ENCODE measurements around the gene LIPK.

The LIPK gene

GRCh38 chr10:88754287-88754686 lies 48.2 kb downstream of the LIPK start:
- no peaks in the 10 kb centered on the region for H3K4me1 ChIP-seq (ENCODE audit: control insufficient read depth in 2 of 2, insufficient read depth in 1 of 2, low read depth in 1 of 2, low read length in 2 of 2)
- no peak overlapping the region for H2BK12ac ChIP-seq (ENCODE audit: low read length)
- no peak overlapping the region for H3K18ac ChIP-seq (ENCODE audit: low read length)
- H3K9ac ChIP-seq (ENCODE audit: low read depth, low read length, poor library complexity) = no peak overlapping the region
- no peaks in the 10 kb centered on the region for H3K79me1 ChIP-seq (ENCODE audit: low read depth, low read length)
- no peak overlapping the region for H3K27ac ChIP-seq (replicated peaks; ENCODE audit: low read length)
- H2BK15ac ChIP-seq (ENCODE audit: low read length) = no peak overlapping the region
- H3K4ac ChIP-seq (ENCODE audit: low read length) = no peak overlapping the region
- no peak for DNase-seq (ENCODE audit: low spot score)
- H3K4me3 ChIP-seq (ENCODE audit: low read length in 2 of 2) = no peak overlapping the region
- H4K91ac ChIP-seq (ENCODE audit: low read depth, low read length, poor library complexity) = no peak overlapping the region
- H2AFZ ChIP-seq (ENCODE audit: low read length) = no peak overlapping the region
- no peaks in the 10 kb centered on the region for H3K36me3 ChIP-seq (replicated peaks in 1 of 2; ENCODE audit: control insufficient read depth in 2 of 2, insufficient read depth in 2 of 2, low read length in 2 of 2)
- no peaks in the 10 kb centered on the region for H3K9me3 ChIP-seq (replicated peaks in 1 of 2; ENCODE audit: control insufficient read depth in 2 of 2, insufficient read depth in 1 of 2, low read depth in 1 of 2, low read length in 2 of 2)
- no peak overlapping the region for H4K8ac ChIP-seq (ENCODE audit: low read depth, low read length)
- no peak overlapping the region for H3K23ac ChIP-seq (ENCODE audit: low read depth, low read length, poor library complexity)
- no peak overlapping the region for H2BK120ac ChIP-seq (ENCODE audit: low read depth, low read length)
- no peak overlapping the region for H2BK5ac ChIP-seq (ENCODE audit: low read length)
- no peak overlapping the region for H3K14ac ChIP-seq (ENCODE audit: low read length)
- H3K27me3 ChIP-seq (ENCODE audit: control insufficient read depth in 3 of 3, insufficient read depth in 3 of 3, low read depth in 1 of 3, low read length in 3 of 3) = no peaks in the 10 kb centered on the region
- no peak overlapping the region for H3K4me2 ChIP-seq (ENCODE audit: insufficient read depth, low read length, poor library complexity, severe bottlenecking)
- no peak overlapping the region for H2AK5ac ChIP-seq (ENCODE audit: low read depth, low read length)

DNA sequence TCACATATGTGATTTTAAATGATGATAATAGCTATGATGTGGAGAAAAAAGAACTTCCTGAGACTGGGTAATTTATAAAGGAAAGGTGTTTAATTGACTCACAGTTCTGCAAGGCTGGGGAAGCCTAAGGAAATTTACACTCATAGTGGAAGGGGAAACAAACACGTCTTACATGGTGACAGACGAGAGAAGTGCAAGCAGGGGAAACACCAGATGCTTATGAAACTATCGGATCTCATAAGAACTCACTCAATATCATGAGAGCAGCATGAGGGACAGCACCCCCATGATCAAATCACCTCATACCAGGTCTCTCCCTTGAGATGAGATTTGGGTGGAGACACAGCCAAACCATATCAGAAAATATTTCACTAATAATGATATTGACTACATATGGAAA lies 49.7 kb downstream of the LIPK start:
- H2AFZ ChIP-seq (ENCODE audit: low read length) = no peak overlapping the region
- H3K9me3 ChIP-seq (replicated peaks in 1 of 2; ENCODE audit: control insufficient read depth in 2 of 2, insufficient read depth in 1 of 2, low read depth in 1 of 2, low read length in 2 of 2) = no peaks in the 10 kb centered on the region
- DNase-seq (ENCODE audit: low spot score) = no peak
- H3K4me1 ChIP-seq (ENCODE audit: control insufficient read depth in 2 of 2, insufficient read depth in 1 of 2, low read depth in 1 of 2, low read length in 2 of 2) = no peaks in the 10 kb centered on the region
- no peaks in the 10 kb centered on the region for H3K36me3 ChIP-seq (replicated peaks in 1 of 2; ENCODE audit: control insufficient read depth in 2 of 2, insufficient read depth in 2 of 2, low read length in 2 of 2)
- H3K4ac ChIP-seq (ENCODE audit: low read length) = no peak overlapping the region
- no peak overlapping the region for H3K27ac ChIP-seq (replicated peaks; ENCODE audit: low read length)
- H4K91ac ChIP-seq (ENCODE audit: low read depth, low read length, poor library complexity) = no peak overlapping the region
- no peak overlapping the region for H3K4me2 ChIP-seq (ENCODE audit: insufficient read depth, low read length, poor library complexity, severe bottlenecking)
- H3K23ac ChIP-seq (ENCODE audit: low read depth, low read length, poor library complexity) = no peak overlapping the region
- H2BK120ac ChIP-seq (ENCODE audit: low read depth, low read length) = no peak overlapping the region
- no peak overlapping the region for H4K8ac ChIP-seq (ENCODE audit: low read depth, low read length)
- H2AK5ac ChIP-seq (ENCODE audit: low read depth, low read length) = no peak overlapping the region
- no CpG with 5 or more reads among the region's 3 CpGs for WGBS, 2 donors (ENCODE audit: extremely low coverage in 2 of 2, insufficient read length in 2 of 2, insufficient replicate concordance in 1 of 2)
- no peak overlapping the region for H3K18ac ChIP-seq (ENCODE audit: low read length)
- H3K79me1 ChIP-seq (ENCODE audit: low read depth, low read length) = no peaks in the 10 kb centered on the region
- H2BK12ac ChIP-seq (ENCODE audit: low read length) = no peak overlapping the region
- H2BK15ac ChIP-seq (ENCODE audit: low read length) = no peak overlapping the region
- no peak overlapping the region for H3K14ac ChIP-seq (ENCODE audit: low read length)
- H2BK5ac ChIP-seq (ENCODE audit: low read length) = no peak overlapping the region
- H3K4me3 ChIP-seq (ENCODE audit: low read length in 2 of 2) = no peak overlapping the region
- no peak overlapping the region for H3K9ac ChIP-seq (ENCODE audit: low read depth, low read length, poor library complexity)
- H3K27me3 ChIP-seq (ENCODE audit: control insufficient read depth in 3 of 3, insufficient read depth in 3 of 3, low read depth in 1 of 3, low read length in 3 of 3) = no peaks in the 10 kb centered on the region

DNA sequence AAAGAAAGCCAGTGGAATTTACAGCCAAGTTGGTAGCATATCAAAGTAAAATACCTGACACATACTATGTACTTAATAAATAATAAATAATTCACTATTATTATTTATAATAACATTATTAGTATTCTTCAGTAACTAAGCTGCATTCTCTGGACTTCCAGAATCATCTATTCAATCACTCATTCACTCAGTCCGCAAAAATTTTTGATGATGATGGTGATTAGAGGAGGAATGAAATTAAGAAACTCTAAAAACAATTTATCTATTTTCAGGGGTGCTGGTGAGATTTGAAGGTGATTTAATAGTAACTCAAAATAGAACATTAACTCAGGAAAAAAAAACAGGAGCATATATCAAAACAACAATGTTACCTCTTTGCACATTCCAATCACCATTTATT lies 50.6 kb downstream of the LIPK start:
- Histone ChIP-seq H3K4me3 (ENCODE audit: low read length in 2 of 2) (no peak overlapping the region), H3K23ac (ENCODE audit: low read depth, low read length, poor library complexity) (no peak overlapping the region), H2AFZ (ENCODE audit: low read length) (no peak overlapping the region), H2AK5ac (ENCODE audit: low read depth, low read length) (no peak overlapping the region), H3K4ac (ENCODE audit: low read length) (no peak overlapping the region), H3K79me1 (ENCODE audit: low read depth, low read length) (no peaks in the 10 kb centered on the region), H3K18ac (ENCODE audit: low read length) (no peak overlapping the region), H4K8ac (ENCODE audit: low read depth, low read length) (no peak overlapping the region), H3K9me3 (replicated peaks in 1 of 2; ENCODE audit: control insufficient read depth in 2 of 2, insufficient read depth in 1 of 2, low read depth in 1 of 2, low read length in 2 of 2) (no peaks in the 10 kb centered on the region), H2BK120ac (ENCODE audit: low read depth, low read length) (no peak overlapping the region), H3K27me3 (ENCODE audit: control insufficient read depth in 3 of 3, insufficient read depth in 3 of 3, low read depth in 1 of 3, low read length in 3 of 3) (no peaks in the 10 kb centered on the region), H3K4me1 (ENCODE audit: control insufficient read depth in 2 of 2, insufficient read depth in 1 of 2, low read depth in 1 of 2, low read length in 2 of 2) (no peaks in the 10 kb centered on the region), H2BK5ac (ENCODE audit: low read length) (no peak overlapping the region), H3K4me2 (ENCODE audit: insufficient read depth, low read length, poor library complexity, severe bottlenecking) (no peak overlapping the region), H3K27ac (replicated peaks; ENCODE audit: low read length) (no peak overlapping the region), H2BK15ac (ENCODE audit: low read length) (no peak overlapping the region), H4K91ac (ENCODE audit: low read depth, low read length, poor library complexity) (no peak overlapping the region), H3K9ac (ENCODE audit: low read depth, low read length, poor library complexity) (no peak overlapping the region), H3K14ac (ENCODE audit: low read length) (no peak overlapping the region), H2BK12ac (ENCODE audit: low read length) (no peak overlapping the region), H3K36me3 (replicated peaks in 1 of 2; ENCODE audit: control insufficient read depth in 2 of 2, insufficient read depth in 2 of 2, low read length in 2 of 2) (no peaks in the 10 kb centered on the region)
- no peak for DNase-seq (ENCODE audit: low spot score)
- WGBS, 2 donors (ENCODE audit: extremely low coverage in 2 of 2, insufficient read length in 2 of 2, insufficient replicate concordance in 1 of 2) = no CpG with 5 or more reads among the region's 1 CpG

- Histone ChIP-seq H2AK5ac (ENCODE audit: low read depth, low read length) (no peak within 1 kb of the TSS), H2BK12ac (ENCODE audit: low read length) (no peak within 1 kb of the TSS), H2BK15ac (ENCODE audit: low read length) (no peak within 1 kb of the TSS), H3K36me3 (replicated peaks in 1 of 2; ENCODE audit: control insufficient read depth in 2 of 2, insufficient read depth in 2 of 2, low read length in 2 of 2) (no peaks in the 10 kb centered on the region), H4K91ac (ENCODE audit: low read depth, low read length, poor library complexity) (no peak within 1 kb of the TSS), H3K9me3 (replicated peaks in 1 of 2; ENCODE audit: control insufficient read depth in 2 of 2, insufficient read depth in 1 of 2, low read depth in 1 of 2, low read length in 2 of 2) (no peaks in the 10 kb centered on the region), H3K4me2 (ENCODE audit: insufficient read depth, low read length, poor library complexity, severe bottlenecking) (no peak within 1 kb of the TSS), H3K14ac (ENCODE audit: low read length) (no peak within 1 kb of the TSS), H3K4ac (ENCODE audit: low read length) (no peak within 1 kb of the TSS), H3K9ac (ENCODE audit: low read depth, low read length, poor library complexity) (no peak within 1 kb of the TSS), H2BK5ac (ENCODE audit: low read length) (no peak within 1 kb of the TSS), H3K27ac (replicated peaks; ENCODE audit: low read length) (no peak within 1 kb of the TSS), H3K18ac (ENCODE audit: low read length) (no peak within 1 kb of the TSS), H3K4me3 (ENCODE audit: low read length in 2 of 2) (no peak within 1 kb of the TSS), H4K8ac (ENCODE audit: low read depth, low read length) (no peak within 1 kb of the TSS), H3K4me1 (ENCODE audit: control insufficient read depth in 2 of 2, insufficient read depth in 1 of 2, low read depth in 1 of 2, low read length in 2 of 2) (no peaks in the 10 kb centered on the region), H2BK120ac (ENCODE audit: low read depth, low read length) (no peak within 1 kb of the TSS), H3K27me3 (ENCODE audit: control insufficient read depth in 3 of 3, insufficient read depth in 3 of 3, low read depth in 1 of 3, low read length in 3 of 3) (no peaks in the 10 kb centered on the region), H3K79me1 (ENCODE audit: low read depth, low read length) (no peaks in the 10 kb centered on the region), H3K23ac (ENCODE audit: low read depth, low read length, poor library complexity) (no peak within 1 kb of the TSS), H2AFZ (ENCODE audit: low read length) (no peak within 1 kb of the TSS)
- no peak for DNase-seq (ENCODE audit: low spot score)
- no CpG with 5 or more reads among the region's 7 CpGs for WGBS, 2 donors (ENCODE audit: extremely low coverage in 2 of 2, insufficient read length in 2 of 2, insufficient replicate concordance in 1 of 2)
Measured at GRCh38 chr10:88759366-88760101, 53.5 kb downstream of the LIPK start, which contains the start of gene LIPN. Gene LIPN, plus strand, starts transcription at chr10:88760020. Its CDS starts 1,386 bp downstream, at chr10:88761406.
